H9 (cell line): ENCODE results near the gene LARGE1. TPM values are rescaled to one million over a fixed set of nuclear protein-coding genes. Genes with fewer than 3 reads are reported as not detected.

ENCODE experiments used
- DNase-seq: peaks from one replicate; pipeline ENCODE4 v3.0.0-alpha.2; 2017
- H2AFZ ChIP-seq: one replicate; pipeline ENCODE4 v1.6.1; 2013; ENCODE audit warnings: mild to moderate bottlenecking, low read length, control low read depth, moderate library complexity
- H2AK5ac ChIP-seq: 2 replicates; pipeline ENCODE4 v1.6.1; 2013; ENCODE audit warnings: low read length, control low read depth, mixed read lengths; ENCODE audit not compliant: insufficient read length
- H2BK120ac ChIP-seq: one replicate; pipeline ENCODE4 v1.6.1; 2013; ENCODE audit warnings: low read depth, mild to moderate bottlenecking, low read length, control low read depth, inconsistent platforms; ENCODE audit not compliant: poor library complexity, severe bottlenecking
- H2BK12ac ChIP-seq: 2 replicates; pipeline ENCODE4 v1.6.1; 2013; ENCODE audit warnings: low read length, control low read depth, mixed read lengths, low read depth; ENCODE audit not compliant: insufficient read length
- H2BK15ac ChIP-seq: 2 replicates; pipeline ENCODE4 v1.6.1; 2013; ENCODE audit warnings: low read depth, low read length, control low read depth
- H2BK20ac ChIP-seq: one replicate; pipeline ENCODE4 v1.6.1; 2013; ENCODE audit warnings: low read depth, mild to moderate bottlenecking, low read length, control low read depth, inconsistent platforms; ENCODE audit not compliant: poor library complexity, severe bottlenecking
- H2BK5ac ChIP-seq: 2 replicates; pipeline ENCODE4 v1.6.1; 2013; ENCODE audit warnings: low read length, control low read depth, mixed read lengths; ENCODE audit not compliant: insufficient read length
- H3K14ac ChIP-seq: 2 replicates; pipeline ENCODE4 v1.6.1; 2013; ENCODE audit warnings: low read length, control low read depth; ENCODE audit not compliant: insufficient read depth
- H3K18ac ChIP-seq: 2 replicates; pipeline ENCODE4 v1.6.1; 2013; ENCODE audit warnings: low read depth, mild to moderate bottlenecking, mixed read lengths, low read length, control low read depth; ENCODE audit not compliant: insufficient read length
- H3K23ac ChIP-seq: 2 replicates; pipeline ENCODE4 v1.6.1; 2013; ENCODE audit warnings: low read length, control low read depth, mixed read lengths, low read depth; ENCODE audit not compliant: insufficient read length
- H3K23me2 ChIP-seq: 2 replicates; pipeline ENCODE4 v1.6.1; 2013; ENCODE audit warnings: low read depth, mild to moderate bottlenecking, mixed read lengths, low read length, control low read depth; ENCODE audit not compliant: insufficient read length, poor library complexity, severe bottlenecking
- H3K27ac ChIP-seq: 2 replicates; pipeline ENCODE4 v1.5.1; 2013; ENCODE audit warnings: low read length, control low read depth, mixed read lengths, low read depth; ENCODE audit not compliant: insufficient read length
- H3K27me3 ChIP-seq: 2 replicates; pipeline ENCODE4 v1.6.1; 2013; ENCODE audit warnings: low read length, control low read depth, inconsistent platforms; ENCODE audit not compliant: insufficient read depth
- H3K4ac ChIP-seq: 2 replicates; pipeline ENCODE4 v1.6.1; 2013; ENCODE audit warnings: low read depth, mild to moderate bottlenecking, control low read depth, inconsistent platforms, low read length, moderate library complexity
- H3K4me1 ChIP-seq: 2 replicates; pipeline ENCODE4 v1.6.1; 2013; ENCODE audit warnings: low read length, control low read depth, inconsistent platforms; ENCODE audit not compliant: insufficient read depth
- H3K4me2 ChIP-seq: 2 replicates; pipeline ENCODE4 v1.6.1; 2013; ENCODE audit warnings: low read length, control low read depth, mixed read lengths; ENCODE audit not compliant: insufficient read length, insufficient read depth
- H3K56ac ChIP-seq: 2 replicates; pipeline ENCODE4 v1.6.1; 2013; ENCODE audit warnings: low read depth, mild to moderate bottlenecking, mixed read lengths, low read length, control low read depth; ENCODE audit not compliant: insufficient read length
- H3K79me1 ChIP-seq: 2 replicates; pipeline ENCODE4 v1.6.1; 2013; ENCODE audit warnings: low read depth, mild to moderate bottlenecking, moderate library complexity, low read length, control low read depth, inconsistent platforms; ENCODE audit not compliant: insufficient read depth, poor library complexity, severe bottlenecking
- H3K79me2 ChIP-seq: 2 replicates; pipeline ENCODE4 v1.6.1; 2013; ENCODE audit warnings: low read length, control low read depth, inconsistent platforms; ENCODE audit not compliant: insufficient read depth
- H3K9ac ChIP-seq: 2 replicates; pipeline ENCODE4 v1.6.1; 2013; ENCODE audit warnings: low read length, control low read depth, mixed read lengths; ENCODE audit not compliant: insufficient read length; ENCODE audit errors: extremely low read depth
- H3K9me3 ChIP-seq: one replicate; pipeline ENCODE4 v1.6.1; 2013; ENCODE audit warnings: low read depth, low read length, inconsistent platforms; ENCODE audit not compliant: control insufficient read depth
- H3T11ph ChIP-seq: one replicate; pipeline ENCODE4 v1.6.1; 2013; ENCODE audit warnings: mild to moderate bottlenecking, low read length, control low read depth, inconsistent platforms
- H4K20me1 ChIP-seq: one replicate; pipeline ENCODE4 v1.6.1; 2013; ENCODE audit not compliant: control insufficient read depth, insufficient read length, insufficient read depth
- H4K5ac ChIP-seq: 2 replicates; pipeline ENCODE4 v1.6.1; 2013; ENCODE audit warnings: low read depth, mild to moderate bottlenecking, mixed read lengths, low read length, control low read depth; ENCODE audit not compliant: insufficient read length
- H4K8ac ChIP-seq: replicated peaks from 2 replicates; pipeline ENCODE4 v1.6.1; 2013; ENCODE audit warnings: low read length, control low read depth, mixed read lengths, low read depth; ENCODE audit not compliant: insufficient read length
- H4K91ac ChIP-seq: 2 replicates; pipeline ENCODE4 v1.6.1; 2013; ENCODE audit warnings: low read depth, mild to moderate bottlenecking, moderate library complexity, mixed read lengths, low read length, control low read depth; ENCODE audit not compliant: insufficient read length
- H3K27ac Mint-ChIP-seq, 3 experiments: 2 replicates in 2 of 3; 3 replicates in 1 of 3; pipeline ENCODE4 v1.8.0; 2020 to 2021; ENCODE audit warnings: mixed read lengths in 3 of 3, mild to moderate bottlenecking in 1 of 3, moderate library complexity in 1 of 3
- H3K27me3 Mint-ChIP-seq: 2 replicates; pipeline ENCODE4 v1.8.0; 2021; ENCODE audit warnings: low read depth, mild to moderate bottlenecking, moderate library complexity, mixed read lengths
- H3K36me3 Mint-ChIP-seq, 3 experiments: 2 replicates in 2 of 3; 3 replicates in 1 of 3; pipeline ENCODE4 v1.8.0; 2020 to 2021; ENCODE audit warnings: low read depth in 3 of 3, mixed read lengths in 3 of 3; ENCODE audit not compliant: insufficient read depth in 1 of 3
- H3K4me1 Mint-ChIP-seq, 2 experiments: 2 replicates each; pipeline ENCODE4 v1.8.0; 2020; ENCODE audit warnings: mixed read lengths in 2 of 2
- H3K4me3 Mint-ChIP-seq, 2 experiments: 2 replicates in 1 of 2; 3 replicates in 1 of 2; pipeline ENCODE4 v1.8.0; 2020 to 2021; ENCODE audit warnings: mild to moderate bottlenecking in 2 of 2, mixed read lengths in 2 of 2, moderate library complexity in 1 of 2
- H3K9me3 Mint-ChIP-seq, 2 experiments: 2 replicates in 1 of 2; 3 replicates in 1 of 2; pipeline ENCODE4 v1.8.0; 2020; ENCODE audit warnings: mild to moderate bottlenecking in 2 of 2, mixed read lengths in 2 of 2, moderate library complexity in 1 of 2
- WGBS: extraction: QIAGEN DNeasy Blood & Tissue Kit; methylation state at CpG from one replicate; pipeline ENCODE4 v1.1.7; 2013; ENCODE audit warnings: missing lambda C conversion rate, low lambda C conversion rate, mixed read lengths; ENCODE audit not compliant: insufficient read length; ENCODE audit errors: extremely low coverage; 5-methylcytosine and 5-hydroxymethylcytosine counted together
- total RNA-seq: library from RNA; stranded (reverse); gene quantifications from 2 replicates; pipeline ENCODE4 v1.2.1, GENCODE V29; 2021
- TF ChIP-seq, protein P1 (sequence below): fragments of 200-600 bp; sonication (generic); conservative IDR thresholded peaks from 3 replicates; pipeline ENCODE4 v1.8.0; 2021; ENCODE audit warnings: antibody characterized with exemption, mild to moderate bottlenecking

LARGE1 gene
- total RNA-seq, 1 experiment from 2014 or later, result 43.5 TPM

DNA sequence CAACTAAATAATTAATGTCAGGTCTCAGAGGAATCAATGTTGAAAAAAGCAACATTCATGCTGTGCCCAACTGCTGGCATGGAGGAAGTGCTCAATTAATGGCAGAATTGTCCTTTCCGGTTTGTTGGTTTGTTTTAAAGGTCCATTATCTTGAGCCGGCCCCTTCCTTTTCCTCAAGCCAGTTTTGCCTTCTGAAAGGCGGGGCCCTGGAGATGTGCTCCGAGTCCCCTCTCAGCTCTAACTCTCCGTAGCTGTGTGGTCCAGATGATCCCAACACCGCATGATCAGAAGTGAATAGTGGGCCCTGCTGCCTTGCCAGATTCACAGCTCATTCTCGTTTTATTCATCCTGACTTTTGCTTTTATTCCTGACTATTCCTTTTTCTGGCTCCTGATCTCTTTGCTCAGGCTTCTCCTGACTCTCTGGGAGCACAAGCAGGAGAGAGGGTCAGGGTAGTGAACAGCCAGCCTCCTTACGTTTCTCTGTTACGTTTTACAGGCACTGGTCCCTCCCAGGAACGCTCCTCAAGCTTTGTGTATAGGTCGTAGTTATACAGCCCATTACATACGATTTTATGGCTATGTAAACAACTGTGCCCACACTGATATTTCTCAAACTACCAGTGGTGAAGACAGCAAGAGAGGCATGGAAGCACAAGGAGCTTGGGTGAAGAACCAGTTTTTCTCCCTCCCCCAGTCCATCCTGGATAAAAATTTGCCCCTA lies 265.9 kb downstream of the LARGE1 start:
- Histone ChIP-seq H2BK20ac (no peak overlapping the region), H3K4me2 (no peak overlapping the region), H2AFZ (no peak overlapping the region), H3K9ac (no peak overlapping the region), H3K18ac (no peak overlapping the region), H3T11ph (no peak overlapping the region), H2AK5ac (no peak overlapping the region), H3K27ac (no peak overlapping the region), H4K20me1 (no peaks in the 10 kb centered on the region), H4K91ac (no peak overlapping the region), H3K4me1 (peaks cover 5% of the 10 kb centered on the region; the same call in 1 of the 2 replicates), H3K4ac (no peak overlapping the region), H3K56ac (no peak overlapping the region), H3K23ac (no peak overlapping the region), H4K8ac (no peak overlapping the region), H3K9me3 (no peaks in the 10 kb centered on the region), H2BK12ac (no peak overlapping the region), H4K5ac (no peak overlapping the region), H2BK15ac (no peak overlapping the region), H3K79me2 (peaks cover 2% of the 10 kb centered on the region), H2BK5ac (no peak overlapping the region), H2BK120ac (no peak overlapping the region), H3K23me2 (no peaks in the 10 kb centered on the region), H3K27me3 (no peaks in the 10 kb centered on the region), H3K14ac (no peak overlapping the region), H3K79me1 (peaks cover 2% of the 10 kb centered on the region)
- no CpG with 5 or more reads among the region's 12 CpGs for WGBS
- no peak overlapping the region for H3K4me3 Mint-ChIP-seq
- H3K27me3 Mint-ChIP-seq, result no peaks in the 10 kb centered on the region; the same call in 1 of the 2 replicates
- peaks cover 0 to 5% of the 10 kb centered on the region in 2 experiments; a peak in 1 of 5 replicates for H3K9me3 Mint-ChIP-seq
- peaks cover 12 to 22% of the 10 kb centered on the region in 2 experiments for H3K4me1 Mint-ChIP-seq
- TF ChIP-seq, protein P1, sequence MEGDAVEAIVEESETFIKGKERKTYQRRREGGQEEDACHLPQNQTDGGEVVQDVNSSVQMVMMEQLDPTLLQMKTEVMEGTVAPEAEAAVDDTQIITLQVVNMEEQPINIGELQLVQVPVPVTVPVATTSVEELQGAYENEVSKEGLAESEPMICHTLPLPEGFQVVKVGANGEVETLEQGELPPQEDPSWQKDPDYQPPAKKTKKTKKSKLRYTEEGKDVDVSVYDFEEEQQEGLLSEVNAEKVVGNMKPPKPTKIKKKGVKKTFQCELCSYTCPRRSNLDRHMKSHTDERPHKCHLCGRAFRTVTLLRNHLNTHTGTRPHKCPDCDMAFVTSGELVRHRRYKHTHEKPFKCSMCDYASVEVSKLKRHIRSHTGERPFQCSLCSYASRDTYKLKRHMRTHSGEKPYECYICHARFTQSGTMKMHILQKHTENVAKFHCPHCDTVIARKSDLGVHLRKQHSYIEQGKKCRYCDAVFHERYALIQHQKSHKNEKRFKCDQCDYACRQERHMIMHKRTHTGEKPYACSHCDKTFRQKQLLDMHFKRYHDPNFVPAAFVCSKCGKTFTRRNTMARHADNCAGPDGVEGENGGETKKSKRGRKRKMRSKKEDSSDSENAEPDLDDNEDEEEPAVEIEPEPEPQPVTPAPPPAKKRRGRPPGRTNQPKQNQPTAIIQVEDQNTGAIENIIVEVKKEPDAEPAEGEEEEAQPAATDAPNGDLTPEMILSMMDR, result no peak
- peaks cover 20 to 35% (median 26%) of the 10 kb centered on the region in 3 experiments for H3K36me3 Mint-ChIP-seq
- no peak for DNase-seq
- H3K27ac Mint-ChIP-seq, result peak overlapping the region; percentile 6 to 78 (median 31); a peak in 3 of 7 replicates
